Mesenchymal stem cell (in vitro differentiated cells and primary cell): ENCODE data around the gene ZSWIM3.

Experiments
- DNase-seq: peaks from one replicate; pipeline ENCODE4 v3.0.0-alpha.2; 2013
- H2AFZ ChIP-seq: one replicate; pipeline ENCODE4 v1.6.1; 2013; ENCODE audit warnings: low read depth, mild to moderate bottlenecking, control low read depth, inconsistent platforms, low read length, moderate library complexity
- H2AK5ac ChIP-seq: 2 replicates; pipeline ENCODE4 v1.6.1; 2013; ENCODE audit warnings: low read length, moderate library complexity, mild to moderate bottlenecking, inconsistent platforms; ENCODE audit not compliant: severe bottlenecking
- H2BK120ac ChIP-seq: one replicate; pipeline ENCODE4 v1.6.1; 2013; ENCODE audit warnings: low read depth, mild to moderate bottlenecking, inconsistent platforms, low read length, moderate library complexity
- H2BK12ac ChIP-seq, 2 experiments: one replicate each; pipeline ENCODE4 v1.6.1; 2013; ENCODE audit warnings: inconsistent platforms in 2 of 2, low read length in 2 of 2, mild to moderate bottlenecking in 2 of 2, moderate library complexity in 2 of 2, control low read depth in 1 of 2
- H2BK15ac ChIP-seq: one replicate; pipeline ENCODE4 v1.6.1; 2013; ENCODE audit warnings: mild to moderate bottlenecking, low read depth, inconsistent platforms; ENCODE audit not compliant: poor library complexity, severe bottlenecking
- H2BK5ac ChIP-seq: 2 replicates; pipeline ENCODE4 v1.6.1; 2013; ENCODE audit warnings: low read depth, mild to moderate bottlenecking, low read length, control low read depth, inconsistent platforms; ENCODE audit not compliant: poor library complexity, severe bottlenecking
- H3K14ac ChIP-seq, 2 experiments: one replicate each; pipeline ENCODE4 v1.6.1; 2013; ENCODE audit warnings: inconsistent platforms in 2 of 2, low read length in 2 of 2, control low read depth in 1 of 2, mild to moderate bottlenecking in 1 of 2, moderate library complexity in 1 of 2
- H3K18ac ChIP-seq, 2 experiments: one replicate each; pipeline ENCODE4 v1.6.1; 2013; ENCODE audit warnings: inconsistent platforms in 2 of 2, low read length in 2 of 2, control low read depth in 1 of 2, low read depth in 1 of 2, mild to moderate bottlenecking in 1 of 2
- H3K23ac ChIP-seq, 2 experiments: one replicate each; pipeline ENCODE4 v1.6.1; 2013; ENCODE audit warnings: inconsistent platforms in 2 of 2, low read length in 2 of 2, mild to moderate bottlenecking in 2 of 2, moderate library complexity in 2 of 2, control low read depth in 1 of 2
- H3K27ac ChIP-seq: 2 replicates; pipeline ENCODE4 v1.5.1; 2013; ENCODE audit warnings: mild to moderate bottlenecking, moderate library complexity, low read length, control low read depth, inconsistent platforms; ENCODE audit not compliant: poor library complexity, severe bottlenecking
- H3K27me3 ChIP-seq, 2 experiments: 2 replicates each; pipeline versions ENCODE4 v1.6.1 to v1.7.0; 2013; ENCODE audit warnings: low read length in 2 of 2, mild to moderate bottlenecking in 2 of 2, moderate library complexity in 2 of 2, control low read depth in 1 of 2, inconsistent platforms in 1 of 2; ENCODE audit not compliant: control insufficient read depth in 1 of 2, insufficient read depth in 1 of 2
- H3K36me3 ChIP-seq, 2 experiments: 2 replicates each; pipeline versions ENCODE4 v1.6.1 to v1.7.0; 2013; ENCODE audit warnings: low read length in 2 of 2, control low read depth in 1 of 2, inconsistent platforms in 1 of 2, low read depth in 1 of 2, mild to moderate bottlenecking in 1 of 2; ENCODE audit not compliant: insufficient read depth in 2 of 2, control insufficient read depth in 1 of 2
- H3K4ac ChIP-seq, 2 experiments: one replicate each; pipeline ENCODE4 v1.6.1; 2013; ENCODE audit warnings: inconsistent platforms in 2 of 2, low read length in 2 of 2, mild to moderate bottlenecking in 2 of 2, moderate library complexity in 2 of 2, control low read depth in 1 of 2, low read depth in 1 of 2
- H3K4me1 ChIP-seq: 2 replicates; pipeline ENCODE4 v1.6.1; 2013; ENCODE audit warnings: low read depth, low read length, control low read depth; ENCODE audit not compliant: control insufficient read depth, insufficient read depth
- H3K4me2 ChIP-seq: 2 replicates; pipeline ENCODE4 v1.6.1; 2013; ENCODE audit warnings: low read length, mild to moderate bottlenecking, inconsistent platforms; ENCODE audit not compliant: poor library complexity, severe bottlenecking
- H3K4me3 ChIP-seq, 2 experiments: 2 replicates each; pipeline versions ENCODE4 v1.5.1 to v1.7.0; 2013; ENCODE audit warnings: low read length in 2 of 2, mild to moderate bottlenecking in 2 of 2, control low read depth in 1 of 2, low read depth in 1 of 2; ENCODE audit not compliant: insufficient read depth in 1 of 2
- H3K79me1 ChIP-seq: replicated peaks from 2 replicates; pipeline ENCODE4 v1.6.1; 2013; ENCODE audit warnings: mild to moderate bottlenecking, control low read depth, low read length, inconsistent platforms; ENCODE audit not compliant: poor library complexity, severe bottlenecking
- H3K9ac ChIP-seq: 2 replicates; pipeline ENCODE4 v1.7.0; 2013; ENCODE audit warnings: mild to moderate bottlenecking, low read length, moderate library complexity
- H3K9me3 ChIP-seq: 2 replicates; pipeline ENCODE4 v1.7.0; 2013; ENCODE audit warnings: mild to moderate bottlenecking, low read length; ENCODE audit not compliant: control insufficient read depth
- H4K8ac ChIP-seq: one replicate; pipeline ENCODE4 v1.6.1; 2013; ENCODE audit warnings: inconsistent platforms, mild to moderate bottlenecking, low read length, moderate library complexity
- H4K91ac ChIP-seq: one replicate; pipeline ENCODE4 v1.6.1; 2013; ENCODE audit warnings: mild to moderate bottlenecking, low read length, inconsistent platforms
- WGBS: methylation state at CpG from one replicate; pipeline ENCODE4 v1.1.7; 2013; ENCODE audit warnings: mixed read lengths; 5-methylcytosine and 5-hydroxymethylcytosine counted together

ZSWIM3 gene

DNA sequence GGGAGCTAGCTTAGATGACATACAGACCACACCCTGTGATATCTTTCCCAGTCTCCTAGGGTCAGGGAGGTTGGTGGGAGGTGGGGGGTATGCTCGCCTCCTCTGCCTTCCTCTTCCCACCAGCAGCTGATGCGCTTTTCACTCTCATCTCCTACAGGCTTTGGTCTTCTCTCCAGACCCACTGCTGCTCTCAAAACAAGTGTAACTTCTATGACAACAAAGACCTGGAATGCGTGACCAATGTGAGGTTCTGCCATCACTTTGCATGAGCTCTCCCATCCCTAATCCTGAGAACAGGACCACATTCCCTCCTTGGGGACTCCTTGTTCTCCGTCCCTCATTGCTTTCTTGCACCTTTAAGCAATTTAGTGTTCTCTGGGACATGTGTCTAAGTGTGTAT, 36.4 kb downstream of the ZSWIM3 start:
- Histone ChIP-seq H3K14ac (no peak overlapping the region), H3K9me3 (no peaks in the 10 kb centered on the region), H3K4me2 (no peak overlapping the region), H3K79me1 (peaks cover 22% of the 10 kb centered on the region), H3K4me3 (no peak overlapping the region), H3K36me3 (peaks cover 57 to 67% of the 10 kb centered on the region in 2 experiments), H4K8ac (no peak overlapping the region), H2BK120ac (no peak overlapping the region), H3K18ac (no peak overlapping the region), H2BK12ac (no peak overlapping the region), H3K4ac (no peak overlapping the region), H2BK15ac (no peak overlapping the region), H3K27ac (no peak overlapping the region), H3K9ac (no peak overlapping the region), H3K23ac (no peak overlapping the region), H2AK5ac (peak overlapping the region; percentile 26), H2BK5ac (no peak overlapping the region), H2AFZ (no peak overlapping the region), H3K4me1 (peaks cover 27% of the 10 kb centered on the region), H3K27me3 (no peaks in the 10 kb centered on the region), H4K91ac (no peak overlapping the region)
- WGBS = 93% methylated on average over 4 of the region's 4 CpGs
- no peak for DNase-seq

DNA sequence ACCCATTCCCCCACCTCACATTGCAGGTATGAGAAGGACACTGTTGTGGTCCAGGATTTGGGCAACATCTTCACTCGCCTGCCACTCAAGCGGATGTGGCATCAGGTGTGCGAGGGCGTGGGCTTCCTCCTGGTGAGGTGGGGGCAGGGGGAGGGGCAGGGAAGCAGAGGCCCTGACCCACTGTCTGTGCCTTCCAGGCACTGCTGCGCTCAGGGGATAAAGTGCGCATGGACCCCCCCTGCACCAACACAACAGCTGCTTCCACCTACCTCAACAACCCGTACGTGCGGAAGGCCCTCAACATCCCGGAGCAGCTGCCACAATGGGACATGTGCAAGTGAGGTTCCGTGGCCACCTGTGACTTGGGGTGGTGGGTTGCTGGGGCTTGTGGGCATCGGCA, 37.4 kb downstream of the ZSWIM3 start:
- 83% methylated on average over 4 of the region's 12 CpGs for WGBS
- no peak overlapping the region for H3K23ac ChIP-seq

DNA sequence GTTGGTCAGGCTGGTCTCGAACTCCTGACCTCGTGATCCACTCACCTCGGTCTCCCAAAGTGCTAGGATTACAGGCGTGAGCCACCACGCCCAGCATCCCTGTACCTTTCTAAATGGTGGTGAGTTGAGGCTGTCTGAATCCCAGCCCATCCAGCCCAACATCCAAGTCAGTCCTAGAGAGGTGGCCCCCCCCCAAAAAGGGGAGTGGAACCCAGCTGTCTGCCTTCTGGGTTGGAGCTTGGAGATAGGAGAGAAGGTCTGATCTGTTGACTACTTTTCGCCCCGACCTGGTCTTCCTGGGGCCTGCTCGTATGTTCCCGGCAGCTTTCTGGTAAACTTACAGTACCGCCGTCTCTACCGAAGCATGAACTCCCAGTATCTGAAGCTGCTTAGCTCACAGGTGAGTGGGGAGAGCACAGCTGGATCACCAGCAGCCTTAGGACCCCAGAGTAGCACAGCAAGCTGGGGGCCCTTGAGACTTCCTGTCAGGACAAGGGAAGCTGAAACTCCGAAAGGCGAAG, 39.3 kb downstream of the ZSWIM3 start:
- H3K14ac ChIP-seq = no peak overlapping the region
- no peak overlapping the region for H2BK15ac ChIP-seq
- no peak overlapping the region for H2AK5ac ChIP-seq
- H3K9ac ChIP-seq = no peak overlapping the region
- no peaks in the 10 kb centered on the region for H3K27me3 ChIP-seq
- H3K79me1 ChIP-seq = peaks cover 16% of the 10 kb centered on the region
- no peak overlapping the region for H3K27ac ChIP-seq
- no peak overlapping the region for H2BK12ac ChIP-seq
- no peak overlapping the region for H2BK120ac ChIP-seq
- no peaks in the 10 kb centered on the region for H3K9me3 ChIP-seq
- H3K23ac ChIP-seq = no peak overlapping the region
- H3K18ac ChIP-seq = no peak overlapping the region
- no peak overlapping the region for H3K4me2 ChIP-seq
- peaks cover 15% of the 10 kb centered on the region for H3K4me1 ChIP-seq
- H3K4ac ChIP-seq = no peak overlapping the region
- 97% methylated on average over 12 of the region's 14 CpGs for WGBS
- no peak overlapping the region for H4K91ac ChIP-seq
- H2BK5ac ChIP-seq = no peak overlapping the region
- no peak for DNase-seq
- no peak overlapping the region for H3K4me3 ChIP-seq
- no peak overlapping the region for H2AFZ ChIP-seq
- H4K8ac ChIP-seq = peak overlapping the region; percentile 24
- peaks cover 68 to 84% of the 10 kb centered on the region in 2 experiments for H3K36me3 ChIP-seq

More for the DNA sequence above, 37.4 kb downstream of the ZSWIM3 start:
- H3K4ac ChIP-seq = no peak overlapping the region
- H2BK5ac ChIP-seq = no peak overlapping the region
- no peak overlapping the region for H2AK5ac ChIP-seq
- peaks cover 64 to 72% of the 10 kb centered on the region in 2 experiments for H3K36me3 ChIP-seq
- H3K4me1 ChIP-seq = peaks cover 25% of the 10 kb centered on the region
- H2AFZ ChIP-seq = no peak overlapping the region
- H2BK12ac ChIP-seq = no peak overlapping the region
- H3K79me1 ChIP-seq = peaks cover 21% of the 10 kb centered on the region
- H3K9me3 ChIP-seq = no peaks in the 10 kb centered on the region
- no peak for DNase-seq
- no peak overlapping the region for H2BK15ac ChIP-seq
- H3K9ac ChIP-seq = no peak overlapping the region
- no peak overlapping the region for H3K14ac ChIP-seq
- no peak overlapping the region for H3K4me3 ChIP-seq
- H3K27me3 ChIP-seq = no peaks in the 10 kb centered on the region
- H3K4me2 ChIP-seq = no peak overlapping the region
- H4K91ac ChIP-seq = peak overlapping the region; percentile 12
- H4K8ac ChIP-seq = no peak overlapping the region
- no peak overlapping the region for H3K27ac ChIP-seq
- H3K18ac ChIP-seq = no peak overlapping the region
- H2BK120ac ChIP-seq = no peak overlapping the region

DNA sequence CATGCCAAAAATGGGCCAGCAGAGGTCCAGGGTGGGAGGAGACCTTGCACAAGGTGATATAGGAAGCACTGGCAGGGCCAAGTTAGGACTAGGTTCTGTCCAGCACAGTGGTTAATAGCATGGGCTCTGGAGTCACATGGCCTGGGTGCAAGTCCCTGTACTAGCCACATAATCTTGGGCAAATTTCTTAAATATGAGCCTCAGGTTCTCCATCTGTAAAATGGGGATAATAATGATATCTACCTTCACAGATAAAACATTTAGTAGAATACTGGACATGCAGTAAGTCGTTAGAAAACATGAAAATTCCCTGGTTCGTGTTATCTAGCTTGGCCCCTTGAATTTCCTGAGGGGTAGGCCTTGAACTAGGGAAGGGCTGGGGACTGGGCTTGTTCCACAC, 39.9 kb downstream of the ZSWIM3 start:
- Histone ChIP-seq H3K27ac (no peak overlapping the region), H2BK12ac (no peak overlapping the region), H3K9ac (no peak overlapping the region), H3K14ac (no peak overlapping the region), H3K4me3 (no peak overlapping the region), H3K27me3 (no peaks in the 10 kb centered on the region), H3K4me1 (peaks cover 10% of the 10 kb centered on the region), H3K36me3 (peaks cover 72 to 88% of the 10 kb centered on the region in 2 experiments), H2AK5ac (no peak overlapping the region), H2AFZ (no peak overlapping the region), H3K23ac (no peak overlapping the region), H3K79me1 (peaks cover 11% of the 10 kb centered on the region), H3K18ac (no peak overlapping the region), H2BK120ac (no peak overlapping the region), H4K91ac (no peak overlapping the region), H3K4ac (no peak overlapping the region), H2BK5ac (no peak overlapping the region), H3K4me2 (no peak overlapping the region), H3K9me3 (no peaks in the 10 kb centered on the region), H4K8ac (no peak overlapping the region), H2BK15ac (no peak overlapping the region)
- 80% methylated on average over 1 of the region's 2 CpGs for WGBS
- DNase-seq = no peak
